Measurements from ENCODE around the gene GBA3.

The GBA3 gene

DNA sequence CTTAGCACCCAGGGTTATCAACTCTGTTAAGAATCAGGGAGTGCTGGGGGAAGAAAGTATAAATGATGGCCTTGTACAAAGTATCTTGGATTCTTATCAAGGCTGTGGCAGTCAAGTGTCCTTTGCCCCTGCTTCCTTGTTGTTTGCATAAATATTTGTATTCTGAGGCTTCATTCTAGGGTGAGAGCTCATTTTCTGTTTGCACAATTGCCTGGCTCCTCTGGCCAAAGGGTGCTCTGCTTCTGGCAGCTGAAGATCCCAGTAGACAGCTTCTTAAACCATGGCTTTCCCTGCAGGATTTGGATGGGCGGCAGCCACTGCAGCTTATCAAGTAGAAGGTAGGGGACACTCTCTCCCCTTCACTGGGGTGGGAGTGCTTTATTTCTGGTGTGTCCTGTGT, at the start of gene GBA3:
TSS of gene GBA3 (plus strand) at position 202 of the 400 bp plus-strand sequence.
- no peak for DNase-seq

- DNase-seq: no peak
Measured at GRCh38 chr4:22643952-22644351, 48.8 kb upstream of the GBA3 start.

GRCh38 chr4:22645481-22646182, 47.1 kb upstream of the GBA3 start:
- DNase-seq: no peak

DNA sequence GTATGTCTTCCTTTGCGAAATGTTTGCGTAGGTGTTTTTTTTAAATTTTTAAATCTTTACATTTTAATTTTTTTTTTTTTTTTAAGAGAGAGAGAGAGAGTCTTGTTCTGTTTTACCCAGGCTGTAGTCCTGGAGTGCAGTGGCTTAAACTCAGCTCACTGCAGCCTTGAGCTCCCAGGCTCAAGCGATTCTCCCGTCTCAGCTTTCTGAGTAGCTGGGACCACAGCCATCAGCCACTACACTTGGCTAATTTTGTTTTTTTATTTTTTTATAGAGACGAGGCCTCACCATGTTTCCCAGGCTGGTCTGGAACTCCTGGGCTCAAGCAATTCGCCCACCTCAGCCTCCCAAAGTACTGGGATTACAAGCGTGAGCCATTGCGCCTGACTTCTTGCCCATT, 43.7 kb upstream of the GBA3 start:
- DNase-seq: no peak

- DNase-seq: no peak
Measured at GRCh38 chr4:22650771-22651170, 42.0 kb upstream of the GBA3 start.

GRCh38 chr4:22653752-22654151, 39.0 kb upstream of the GBA3 start:
- DNase-seq: no peak

DNA sequence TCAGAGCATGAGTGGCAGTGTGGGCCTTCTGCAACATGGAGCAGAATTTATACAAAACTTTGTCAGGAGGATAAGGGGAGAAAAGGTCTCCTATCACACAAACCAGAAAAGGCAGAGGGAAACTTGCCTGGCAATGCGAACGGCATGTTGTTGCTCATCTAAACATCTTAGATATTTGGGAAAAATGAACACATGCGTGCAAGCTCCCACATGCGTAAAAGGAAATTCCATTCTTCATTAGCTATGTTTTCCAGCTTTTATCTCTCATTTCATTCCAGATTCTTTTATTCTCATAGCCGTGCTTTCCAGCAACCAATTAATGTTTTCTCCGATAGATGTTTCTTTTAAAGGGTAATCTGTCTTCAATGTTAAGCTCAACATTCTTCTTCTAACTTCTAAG, 31.3 kb upstream of the GBA3 start:
- no peak for DNase-seq

- DNase-seq: no peak
Measured at GRCh38 chr4:22667332-22667940, 25.3 kb upstream of the GBA3 start.

GRCh38 chr4:22668301-22668700, 24.4 kb upstream of the GBA3 start:
- DNase-seq: no peak

DNA sequence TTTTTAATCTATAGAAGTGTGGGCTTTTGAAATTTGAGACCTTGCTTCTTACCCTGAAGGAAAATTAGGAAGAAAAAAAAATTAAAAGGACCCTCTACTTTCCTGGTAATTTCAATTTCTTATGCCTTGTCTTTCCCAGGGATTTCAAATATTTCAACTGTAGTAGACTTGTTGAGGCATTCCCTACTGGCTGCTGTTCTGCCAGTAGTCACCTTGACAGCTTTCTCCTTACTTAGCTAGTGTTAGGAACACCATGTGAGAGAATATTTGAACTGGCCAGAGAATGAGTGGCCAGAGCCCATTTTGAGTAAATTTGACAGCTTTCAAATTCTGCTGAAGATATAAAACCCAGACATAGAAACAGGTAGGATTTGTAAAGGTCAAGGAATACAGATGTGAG, 24.0 kb upstream of the GBA3 start:
- DNase-seq: no peak

GRCh38 chr4:22670956-22671355, 21.8 kb upstream of the GBA3 start:
- DNase-seq: no peak

GRCh38 chr4:22672519-22672918, 20.2 kb upstream of the GBA3 start:
- DNase-seq: no peak

GRCh38 chr4:22672944-22673343, 19.8 kb upstream of the GBA3 start:
- no peak for DNase-seq

- no peak for DNase-seq
Measured at GRCh38 chr4:22674700-22675099, 18.0 kb upstream of the GBA3 start.

GRCh38 chr4:22676063-22676462, 16.7 kb upstream of the GBA3 start:
- no peak for DNase-seq

DNA sequence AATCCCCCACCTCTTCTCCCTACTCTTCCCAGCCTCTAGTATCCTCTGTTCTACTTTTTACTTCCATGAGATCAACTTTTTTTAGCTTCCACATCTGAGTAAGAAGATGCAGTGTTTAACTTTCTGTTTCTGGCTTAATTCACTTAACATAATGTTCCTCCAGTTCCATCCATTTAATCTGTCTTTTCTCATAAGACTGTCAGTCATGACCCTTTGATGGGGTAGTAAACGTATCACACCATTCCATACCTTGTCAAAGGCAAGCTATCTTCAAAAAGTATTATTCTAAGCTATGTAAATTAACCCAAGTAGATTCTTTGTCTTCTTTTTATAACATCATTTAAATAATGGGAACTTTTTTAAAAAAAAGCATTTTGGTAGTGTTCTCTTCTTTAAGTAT, 15.0 kb upstream of the GBA3 start:
- no peak for DNase-seq

GRCh38 chr4:22678940-22679854, 13.5 kb upstream of the GBA3 start:
- DNase-seq: no peak

GRCh38 chr4:22680065-22680642, 12.6 kb upstream of the GBA3 start:
- DNase-seq: no peak

- DNase-seq: no peak
Measured at GRCh38 chr4:22683726-22684125, 9.0 kb upstream of the GBA3 start.

GRCh38 chr4:22686141-22686540, 6.6 kb upstream of the GBA3 start:
- DNase-seq: no peak

DNA sequence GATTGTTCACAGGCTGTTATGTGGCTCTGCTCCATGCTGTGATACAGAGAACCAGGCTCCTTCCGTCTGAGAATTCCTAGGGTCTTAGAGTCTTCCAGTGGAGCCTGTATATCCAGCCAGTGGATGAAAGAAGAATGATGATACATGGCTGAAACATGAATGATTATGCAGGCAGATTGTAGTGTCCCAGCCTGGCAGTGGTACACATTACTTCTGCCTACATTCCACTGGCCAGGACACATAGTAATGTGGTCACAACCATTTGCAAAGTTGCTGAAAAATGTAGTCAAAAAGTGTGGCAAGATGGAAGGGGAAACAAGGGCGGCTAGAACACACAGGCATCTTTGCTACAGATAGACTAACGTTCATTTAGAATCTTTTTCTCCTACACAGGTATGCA, 4.5 kb upstream of the GBA3 start:
- no peak for DNase-seq

- no peak for DNase-seq
Measured at GRCh38 chr4:22689428-22689827, 3.3 kb upstream of the GBA3 start.
